GM12801 (cell line): Measurements from ENCODE around the gene ANKIB1.

Experiments
- TF ChIP-seq, protein P1 (sequence below): IDR thresholded peaks from one replicate; pipeline ENCODE4 v1.5.1; 2011; ENCODE audit warnings: control low read depth; ENCODE audit not compliant: insufficient read length; ENCODE audit errors: extremely low read depth

The ANKIB1 gene, protein sequence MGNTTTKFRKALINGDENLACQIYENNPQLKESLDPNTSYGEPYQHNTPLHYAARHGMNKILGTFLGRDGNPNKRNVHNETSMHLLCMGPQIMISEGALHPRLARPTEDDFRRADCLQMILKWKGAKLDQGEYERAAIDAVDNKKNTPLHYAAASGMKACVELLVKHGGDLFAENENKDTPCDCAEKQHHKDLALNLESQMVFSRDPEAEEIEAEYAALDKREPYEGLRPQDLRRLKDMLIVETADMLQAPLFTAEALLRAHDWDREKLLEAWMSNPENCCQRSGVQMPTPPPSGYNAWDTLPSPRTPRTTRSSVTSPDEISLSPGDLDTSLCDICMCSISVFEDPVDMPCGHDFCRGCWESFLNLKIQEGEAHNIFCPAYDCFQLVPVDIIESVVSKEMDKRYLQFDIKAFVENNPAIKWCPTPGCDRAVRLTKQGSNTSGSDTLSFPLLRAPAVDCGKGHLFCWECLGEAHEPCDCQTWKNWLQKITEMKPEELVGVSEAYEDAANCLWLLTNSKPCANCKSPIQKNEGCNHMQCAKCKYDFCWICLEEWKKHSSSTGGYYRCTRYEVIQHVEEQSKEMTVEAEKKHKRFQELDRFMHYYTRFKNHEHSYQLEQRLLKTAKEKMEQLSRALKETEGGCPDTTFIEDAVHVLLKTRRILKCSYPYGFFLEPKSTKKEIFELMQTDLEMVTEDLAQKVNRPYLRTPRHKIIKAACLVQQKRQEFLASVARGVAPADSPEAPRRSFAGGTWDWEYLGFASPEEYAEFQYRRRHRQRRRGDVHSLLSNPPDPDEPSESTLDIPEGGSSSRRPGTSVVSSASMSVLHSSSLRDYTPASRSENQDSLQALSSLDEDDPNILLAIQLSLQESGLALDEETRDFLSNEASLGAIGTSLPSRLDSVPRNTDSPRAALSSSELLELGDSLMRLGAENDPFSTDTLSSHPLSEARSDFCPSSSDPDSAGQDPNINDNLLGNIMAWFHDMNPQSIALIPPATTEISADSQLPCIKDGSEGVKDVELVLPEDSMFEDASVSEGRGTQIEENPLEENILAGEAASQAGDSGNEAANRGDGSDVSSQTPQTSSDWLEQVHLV

DNA sequence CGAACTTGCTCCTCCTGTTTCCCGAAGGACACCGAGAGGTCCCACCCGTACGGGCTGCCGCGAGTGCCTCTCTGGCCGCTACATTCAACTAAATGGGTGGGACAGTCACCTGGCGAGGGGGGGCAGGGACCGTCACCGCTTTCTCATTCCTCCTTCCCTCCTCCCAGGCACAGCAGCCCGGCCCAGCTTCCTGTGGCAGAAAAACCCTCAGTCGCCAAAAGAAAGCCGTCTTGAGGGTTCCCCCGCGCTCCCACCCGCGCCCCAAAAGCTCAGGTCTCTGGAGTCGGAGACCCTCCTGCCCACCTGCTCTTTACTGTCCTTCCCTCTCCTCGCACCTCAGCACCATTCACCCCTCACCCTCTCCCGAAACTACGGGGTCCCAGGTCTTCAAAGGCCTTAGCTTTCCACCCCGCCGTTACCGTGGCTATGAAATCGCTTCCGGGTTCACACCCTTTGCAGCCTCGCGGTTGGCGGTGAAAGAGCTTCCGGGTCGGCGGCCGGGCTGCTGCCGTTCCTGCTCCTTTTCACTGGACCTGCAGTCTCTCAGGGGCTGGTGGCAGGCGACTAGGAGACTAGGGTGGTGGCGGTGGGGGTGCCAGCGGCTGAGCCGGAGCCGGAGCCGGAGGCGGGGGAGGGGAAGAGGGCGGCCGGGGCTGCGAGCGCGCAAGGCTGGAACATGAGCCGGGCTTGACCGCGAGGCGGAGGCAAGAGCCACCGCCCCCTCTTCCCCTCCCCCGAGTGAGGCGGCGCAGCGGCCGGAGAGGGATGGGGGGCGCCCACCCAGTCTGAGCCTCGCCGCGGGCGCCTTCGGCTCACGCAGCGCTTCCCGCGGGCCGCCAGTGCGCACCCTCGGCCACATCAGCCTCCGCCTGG is at the start of gene ANKIB1, which contains the start of gene KRIT1:
TSS of gene ANKIB1 (plus strand) at position 488 of the 873 bp plus-strand sequence. CDS start 49,005 bp downstream, outside the sequence.
TSS of gene KRIT1 (minus strand) at position 428 of the 873 bp plus-strand sequence. CDS start 3,779 bp downstream, outside the sequence.
- TF ChIP-seq, protein P1, sequence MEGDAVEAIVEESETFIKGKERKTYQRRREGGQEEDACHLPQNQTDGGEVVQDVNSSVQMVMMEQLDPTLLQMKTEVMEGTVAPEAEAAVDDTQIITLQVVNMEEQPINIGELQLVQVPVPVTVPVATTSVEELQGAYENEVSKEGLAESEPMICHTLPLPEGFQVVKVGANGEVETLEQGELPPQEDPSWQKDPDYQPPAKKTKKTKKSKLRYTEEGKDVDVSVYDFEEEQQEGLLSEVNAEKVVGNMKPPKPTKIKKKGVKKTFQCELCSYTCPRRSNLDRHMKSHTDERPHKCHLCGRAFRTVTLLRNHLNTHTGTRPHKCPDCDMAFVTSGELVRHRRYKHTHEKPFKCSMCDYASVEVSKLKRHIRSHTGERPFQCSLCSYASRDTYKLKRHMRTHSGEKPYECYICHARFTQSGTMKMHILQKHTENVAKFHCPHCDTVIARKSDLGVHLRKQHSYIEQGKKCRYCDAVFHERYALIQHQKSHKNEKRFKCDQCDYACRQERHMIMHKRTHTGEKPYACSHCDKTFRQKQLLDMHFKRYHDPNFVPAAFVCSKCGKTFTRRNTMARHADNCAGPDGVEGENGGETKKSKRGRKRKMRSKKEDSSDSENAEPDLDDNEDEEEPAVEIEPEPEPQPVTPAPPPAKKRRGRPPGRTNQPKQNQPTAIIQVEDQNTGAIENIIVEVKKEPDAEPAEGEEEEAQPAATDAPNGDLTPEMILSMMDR = no peak

DNA sequence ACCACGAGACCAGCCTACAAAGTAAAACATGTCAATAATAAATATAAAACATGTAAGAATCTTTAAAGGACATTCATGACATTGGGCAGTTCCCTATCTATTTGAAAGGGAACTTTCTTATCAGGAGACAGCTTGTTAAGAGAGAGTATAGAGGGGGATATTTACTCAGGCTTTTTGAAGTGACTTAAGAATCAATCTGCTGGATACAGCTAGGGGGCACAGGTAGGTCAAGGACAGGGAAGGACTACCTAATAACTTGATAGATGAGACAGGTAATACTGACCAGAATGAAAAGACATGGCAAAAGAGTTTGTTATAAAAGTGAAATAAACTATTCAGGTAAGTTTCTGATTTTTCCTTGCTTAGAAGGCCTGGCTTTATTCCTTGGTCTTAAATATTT is 45.0 kb upstream of the ANKIB1 start:
- TF ChIP-seq, protein P1 = no peak

DNA sequence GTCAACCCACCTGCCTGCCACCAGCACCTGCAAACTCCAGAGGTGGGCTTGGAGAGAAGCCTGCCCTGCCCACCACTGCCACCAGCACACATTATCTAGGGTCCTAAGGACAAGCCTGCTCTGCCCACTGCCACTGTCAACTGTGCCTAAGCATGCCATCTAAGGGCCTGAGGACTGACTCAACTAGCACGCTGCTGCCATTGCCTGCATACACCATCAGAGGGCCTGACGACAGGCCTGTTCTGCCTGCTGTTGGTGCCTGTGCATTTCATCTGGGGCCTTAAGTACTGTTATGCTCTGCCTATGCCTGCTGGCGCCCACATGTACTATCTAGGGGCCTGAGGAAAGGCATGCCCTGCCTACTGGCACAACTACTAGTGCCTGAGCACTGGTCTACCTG is 39.8 kb upstream of the ANKIB1 start:
- TF ChIP-seq, protein P1 = no peak

DNA sequence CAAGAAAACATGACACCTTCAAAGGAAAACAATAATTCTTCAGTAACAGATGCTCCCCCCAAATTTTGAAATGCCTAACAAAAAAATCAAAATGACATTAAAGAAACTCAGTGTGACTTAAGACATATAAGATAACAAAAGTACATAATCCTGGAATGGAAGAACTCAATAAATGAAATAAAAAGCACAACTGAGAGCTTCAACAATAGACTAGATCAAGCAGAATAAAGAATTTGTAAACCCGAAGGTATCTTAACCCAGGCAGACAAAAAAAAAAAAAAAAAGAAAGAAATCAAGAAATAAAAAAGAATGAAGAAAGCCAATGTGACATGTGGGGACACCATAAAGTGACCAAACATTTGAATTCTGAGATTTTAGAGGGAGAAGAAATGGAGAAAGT is 39.1 kb upstream of the ANKIB1 start:
- TF ChIP-seq, protein P1 = no peak

DNA sequence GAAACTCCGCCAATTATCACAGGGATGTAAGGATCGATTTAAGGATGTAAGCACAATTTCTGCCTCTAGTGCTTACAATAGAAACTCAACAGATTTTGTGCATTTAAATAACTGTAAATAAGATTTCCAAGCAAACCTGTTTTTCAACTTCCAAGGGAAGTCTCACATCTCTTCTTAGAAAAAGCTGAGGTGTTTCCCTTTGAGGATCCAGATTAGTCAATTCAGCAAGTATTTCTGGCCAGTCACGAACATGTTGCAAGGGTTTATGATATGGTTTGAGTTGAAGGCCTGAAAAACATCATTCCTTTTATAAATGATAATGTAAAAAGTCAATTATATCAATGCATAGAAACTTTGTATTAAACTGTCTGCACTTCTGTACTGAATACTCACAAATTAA is 24.0 kb upstream of the ANKIB1 start:
- TF ChIP-seq, protein P1 = no peak

DNA sequence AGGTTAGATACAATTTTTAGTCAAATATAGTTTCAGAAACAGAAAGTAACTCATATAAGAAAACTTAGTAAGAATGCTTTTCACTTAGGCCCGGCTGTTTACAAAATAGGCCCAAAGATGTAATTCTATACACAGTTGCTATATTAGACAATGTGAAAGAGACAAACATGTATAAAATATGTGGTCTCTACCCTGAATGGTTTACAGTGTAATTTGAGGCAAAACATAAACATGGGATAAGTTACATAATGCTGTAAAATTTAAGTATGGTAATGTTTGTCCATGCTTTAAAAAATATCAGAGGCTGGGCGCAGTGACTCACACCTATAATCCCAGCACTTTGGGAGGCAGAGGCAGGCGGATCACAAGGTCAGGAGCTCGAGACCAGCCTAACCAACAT is 18.8 kb upstream of the ANKIB1 start:
- TF ChIP-seq, protein P1 = no peak
